HG02885 (cell line): ENCODE results near the gene RNF166.

Source experiments
- ATAC-seq: cut with Tn5 transposase; IDR thresholded peaks from one replicate; pipeline ENCODE4 v1.9.1; 2021; ENCODE audit warnings: mild to moderate bottlenecking; ENCODE audit not compliant: unreplicated experiment, poor library complexity

The RNF166 gene

GRCh38 chr16:88725609-88726407, 19.6 kb upstream of the RNF166 start:
- no peak for ATAC-seq

- no peak for ATAC-seq
Observed at GRCh38 chr16:88724855-88725555, 18.8 kb upstream of the RNF166 start.

- ATAC-seq: no peak
Observed at GRCh38 chr16:88723911-88724310, 17.7 kb upstream of the RNF166 start.

GRCh38 chr16:88723507-88723887, 17.3 kb upstream of the RNF166 start:
- ATAC-seq: no peak

DNA sequence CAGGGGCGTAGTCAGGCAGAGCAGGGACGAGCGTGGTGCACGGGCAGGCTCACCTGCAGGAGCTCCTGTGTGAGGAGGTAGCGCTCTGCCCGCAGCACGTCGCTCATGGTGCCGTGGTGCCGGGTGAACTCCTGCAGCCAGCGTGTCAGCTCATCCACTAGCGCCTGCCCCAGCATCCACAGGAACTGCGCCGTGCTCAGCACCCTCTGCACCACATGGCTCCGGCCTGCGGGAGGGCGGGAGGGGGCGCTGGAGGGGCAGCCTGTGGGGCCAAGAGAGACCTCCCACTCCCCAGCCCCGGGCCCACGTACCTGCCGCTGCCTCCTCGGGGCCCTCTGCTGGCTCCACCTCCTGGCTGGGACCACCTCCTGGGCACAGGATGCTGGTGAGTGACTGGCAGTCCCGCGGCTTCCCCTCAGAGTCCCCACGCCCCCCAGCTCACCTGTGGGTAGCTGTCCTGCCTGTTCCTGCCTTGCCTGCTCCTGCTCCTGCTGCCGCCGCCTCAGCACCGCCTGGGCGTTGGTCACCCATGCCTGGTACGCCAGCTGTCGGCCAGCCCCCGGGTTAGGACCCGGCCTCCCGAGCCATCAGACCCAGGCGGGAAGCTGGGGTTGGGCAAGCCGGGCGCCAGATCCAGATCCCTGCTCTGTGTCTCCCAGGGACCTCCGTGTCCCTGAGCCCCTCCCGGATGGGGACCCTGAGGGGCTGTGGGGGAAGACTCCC, 16.7 kb upstream of the RNF166 start:
- no peak for ATAC-seq

- ATAC-seq: no peak
Observed at GRCh38 chr16:88721815-88722755, 15.9 kb upstream of the RNF166 start.

DNA sequence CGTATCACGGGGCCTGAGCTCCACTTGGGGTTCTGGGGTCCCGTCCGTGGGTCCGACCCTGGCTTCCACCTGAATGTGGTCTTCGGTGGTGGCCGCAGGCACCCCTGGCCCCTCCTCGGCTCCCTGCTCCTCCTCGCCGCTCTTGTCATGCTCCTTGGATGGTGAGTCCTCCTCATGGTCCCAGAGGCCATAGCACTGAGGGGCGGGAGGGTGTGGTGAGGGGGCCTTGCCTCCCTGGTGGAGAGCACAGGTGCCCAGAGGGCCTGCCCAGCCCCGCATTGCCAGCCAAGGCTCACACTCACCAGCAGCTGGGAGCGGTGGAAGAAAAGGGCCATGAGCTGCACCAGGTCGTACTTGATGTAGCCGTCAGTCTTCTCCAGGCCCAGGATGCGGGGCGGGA, 15.0 kb upstream of the RNF166 start:
- ATAC-seq: no peak

DNA sequence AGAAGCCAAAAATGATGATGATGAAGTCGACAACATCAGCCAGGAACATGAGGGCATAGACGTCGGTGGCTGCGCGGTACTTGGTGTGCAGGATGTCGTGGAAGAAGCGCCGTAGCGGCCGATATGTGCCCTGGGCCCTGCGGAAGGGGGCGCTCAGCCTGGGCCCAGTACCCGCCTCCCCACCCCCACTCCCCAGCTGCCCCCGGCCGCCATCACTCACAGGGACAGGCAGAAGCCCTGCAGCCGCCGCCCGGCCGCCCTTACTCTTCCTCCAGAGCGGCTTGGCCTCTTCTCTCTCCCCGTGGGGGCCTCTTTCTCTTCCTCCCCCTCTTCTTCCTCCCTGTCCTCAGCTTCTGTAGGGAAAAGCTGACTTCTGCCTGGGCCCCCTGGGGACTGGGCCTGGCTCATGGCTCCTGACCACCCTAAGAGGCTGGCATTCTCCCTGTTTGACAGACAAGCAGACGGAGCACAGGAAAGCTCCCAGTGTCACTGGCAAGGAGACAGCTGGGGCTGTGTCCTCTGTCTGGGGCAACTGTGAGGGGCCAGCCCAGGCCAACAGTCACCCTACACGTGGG, 14.3 kb upstream of the RNF166 start:
- ATAC-seq: no peak

DNA sequence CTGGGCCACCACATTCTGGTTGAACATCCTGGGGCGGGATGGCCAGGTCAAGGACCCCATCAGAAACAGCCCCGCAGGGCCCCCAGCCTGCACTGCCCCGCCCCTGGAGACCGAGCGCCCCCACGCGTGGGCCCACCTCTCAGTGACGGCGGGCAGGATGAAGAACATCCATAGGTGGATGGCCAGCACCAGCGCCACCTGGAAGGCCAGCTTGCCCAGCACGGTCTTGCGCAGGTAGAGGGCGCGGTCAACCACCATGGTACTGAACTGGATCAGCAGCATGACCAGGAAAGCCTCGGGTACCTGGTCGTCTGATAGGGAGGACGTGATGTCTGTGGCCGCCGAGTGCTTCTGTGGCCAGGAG, 13.7 kb upstream of the RNF166 start:
- no peak for ATAC-seq

DNA sequence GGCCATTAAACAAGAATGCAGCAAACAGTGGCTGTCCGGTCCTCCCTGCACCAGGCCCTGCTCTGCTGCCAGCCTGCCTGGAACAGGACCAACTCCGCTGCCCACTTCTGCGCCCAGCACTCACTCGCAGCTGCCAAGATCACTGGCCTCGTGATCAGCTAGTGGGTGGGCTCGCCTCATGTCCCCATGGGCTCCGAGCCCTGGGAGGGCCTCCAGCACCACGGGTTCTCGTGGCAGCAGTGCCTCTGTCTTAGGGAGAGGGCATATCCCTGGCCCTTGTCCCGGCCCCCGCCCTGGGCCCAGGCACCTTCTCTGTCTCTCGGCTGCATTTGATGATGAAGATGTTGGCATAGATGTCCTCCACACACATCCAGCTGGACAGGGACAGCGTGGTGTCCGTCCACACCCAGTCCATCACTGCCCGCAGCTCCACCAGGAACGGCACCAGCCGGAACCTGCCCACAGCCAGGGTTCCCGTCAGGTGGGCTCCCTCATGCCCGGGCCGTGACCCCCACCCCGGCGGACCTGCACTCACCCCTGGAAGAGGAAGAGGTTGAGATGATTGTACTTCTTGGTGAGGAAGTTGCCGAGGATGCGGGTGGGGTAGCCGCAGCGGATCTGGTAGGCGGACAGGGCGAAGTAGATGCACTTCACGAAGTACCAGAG, 13.2 kb upstream of the RNF166 start:
- ATAC-seq: no peak

DNA sequence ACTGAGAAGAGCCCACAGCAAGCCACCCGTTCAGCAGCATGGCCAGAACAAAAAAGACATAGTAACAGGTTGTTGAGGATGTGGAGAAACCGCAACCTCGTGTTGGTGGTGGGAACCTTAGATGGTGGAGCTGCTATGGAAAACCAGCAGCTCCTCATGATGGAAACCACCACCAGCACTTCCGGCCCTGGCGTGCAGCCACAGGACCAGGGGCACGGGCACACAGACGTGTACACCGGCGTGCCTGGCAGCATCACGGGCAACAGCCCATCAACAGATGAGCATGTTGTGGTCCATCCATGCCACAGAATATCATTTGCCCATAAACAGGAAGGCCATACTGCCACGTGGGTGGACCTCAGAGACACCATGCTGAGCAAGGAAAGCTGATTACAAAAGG, 12.0 kb upstream of the RNF166 start:
- no peak for ATAC-seq

DNA sequence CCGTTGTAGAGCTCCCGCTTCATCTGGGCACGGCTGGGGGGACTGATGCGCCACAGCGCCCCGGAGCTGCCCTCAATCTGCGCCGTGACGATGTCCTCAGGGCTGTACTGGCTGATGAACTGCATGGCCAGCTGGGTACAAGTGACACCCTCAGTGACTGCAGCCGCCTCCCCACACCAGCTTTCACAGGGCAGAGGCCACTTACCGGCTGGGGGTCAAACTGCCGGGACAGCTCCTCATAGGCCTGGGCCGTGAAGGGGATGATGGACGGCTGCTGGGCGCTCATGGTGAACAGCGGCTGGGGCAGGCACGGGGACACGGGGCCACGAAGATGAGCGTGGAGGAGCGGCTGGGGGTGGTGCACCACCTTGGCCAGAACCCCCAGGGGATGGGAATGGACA, 10.4 kb upstream of the RNF166 start:
- no peak for ATAC-seq

GRCh38 chr16:88716201-88716600, 10.0 kb upstream of the RNF166 start:
- ATAC-seq: no peak

DNA sequence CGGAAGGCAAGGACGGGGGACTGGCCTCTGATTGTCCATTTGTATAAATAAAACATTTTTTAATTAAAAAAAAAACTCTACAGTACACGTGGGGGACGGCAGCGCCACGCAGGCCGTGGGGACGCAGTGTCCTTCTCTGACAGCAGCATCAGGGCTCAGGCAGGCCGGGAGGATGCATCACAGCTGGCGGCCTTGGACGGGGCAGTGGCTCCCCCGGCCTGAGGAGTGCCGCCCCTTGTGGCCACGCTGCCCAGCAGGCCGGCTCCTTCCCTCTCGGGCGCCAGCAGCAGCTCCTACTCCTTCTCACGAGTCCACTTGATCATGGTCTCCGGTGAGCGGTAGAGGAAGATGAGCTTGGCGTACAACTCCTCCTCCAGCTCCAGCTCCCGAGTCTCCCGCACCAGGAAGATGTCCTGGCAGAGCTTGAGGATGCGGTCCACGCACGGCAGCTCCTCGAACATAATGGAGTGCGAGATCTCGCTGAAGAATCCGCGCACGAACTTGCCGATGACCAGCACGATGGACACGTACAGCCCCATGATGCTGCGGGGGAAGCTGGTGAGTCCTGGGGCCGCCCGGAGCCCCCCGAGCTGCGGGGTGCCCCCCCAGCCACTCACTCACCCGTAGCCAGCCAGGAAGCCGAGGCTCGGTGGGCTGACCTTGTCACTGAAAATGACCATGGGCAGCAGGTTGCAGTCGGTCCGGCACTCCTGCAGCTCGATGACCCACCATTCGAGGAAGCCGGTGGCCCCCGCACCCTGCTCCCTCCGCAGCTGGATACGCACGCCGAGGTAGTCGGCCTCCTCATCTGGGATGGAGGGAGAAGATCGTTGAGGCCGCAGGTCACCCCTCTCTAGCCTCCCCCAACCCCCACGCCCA, 9.3 kb upstream of the RNF166 start:
- no peak for ATAC-seq

- ATAC-seq: no peak
Observed at GRCh38 chr16:88714420-88715302, 8.5 kb upstream of the RNF166 start.

- ATAC-seq: no peak
Observed at GRCh38 chr16:88713568-88714419, 7.6 kb upstream of the RNF166 start.

GRCh38 chr16:88713054-88713453, 6.8 kb upstream of the RNF166 start:
- ATAC-seq: no peak
